Colonic mucosa (tissue), 4 donors: ENCODE data around the gene MEIS2. TPM values are rescaled to one million over a fixed set of nuclear protein-coding genes. Genes with fewer than 3 reads are reported as not detected.

Source experiments
- DNase-seq: peaks from one replicate; pipeline ENCODE4 v3.0.0-alpha.2; 2020
- H3K27ac ChIP-seq: fragments of 200-600 bp; one replicate; pipeline ENCODE4 v1.8.0; 2021
- H3K27me3 ChIP-seq: fragments of 200-600 bp; one replicate; pipeline ENCODE4 v1.8.0; 2021
- H3K36me3 ChIP-seq: fragments of 200-600 bp; one replicate; pipeline ENCODE4 v1.8.0; 2021
- H3K4me1 ChIP-seq: fragments of 200-600 bp; one replicate; pipeline ENCODE4 v1.8.0; 2021; ENCODE audit warnings: mild to moderate bottlenecking
- H3K4me3 ChIP-seq: fragments of 200-600 bp; one replicate; pipeline ENCODE4 v1.8.0; 2021
- H3K9ac ChIP-seq, 2 donors: one replicate each; pipeline ENCODE4 v1.7.0; 2013; ENCODE audit warnings: control low read depth in 2 of 2, low read depth in 2 of 2, low read length in 2 of 2
- H3K9me3 ChIP-seq: fragments of 200-600 bp; one replicate; pipeline ENCODE4 v1.8.0; 2021
- intact Hi-C: fragments of 100-400 bp; cut with DNase I; formaldehyde crosslinking; loops from one replicate; pipeline ENCODE4 v1.14.1; 2022
- total RNA-seq, 2 donors: library from RNA; stranded (reverse); fragmentation: NEBNext Ultra II Directional in 1 of 2; extraction: Animal tissue kit (Norgen Biotek cat#: 25700) in 1 of 2; gene quantifications; one replicate each; pipeline ENCODE4 v1.2.1, GENCODE V29; 2021
- TF ChIP-seq, protein P1 (sequence below): fragments of 200-600 bp; IDR thresholded peaks from one replicate; pipeline ENCODE4 v1.8.0; 2022; ENCODE audit warnings: antibody characterized with exemption, mild to moderate bottlenecking
- donor health status: healthy.
- donor health status: DM: no; HTN: no; CAD: no.
- donor health status: DM: no; HTN: no; CAD: no.

The MEIS2 gene
- total RNA-seq, 2 donors from 2014 or later = 1.7 to 7.6 TPM

GRCh38 chr15:37134699-37135131, 34.4 kb upstream of the MEIS2 start:
- TF ChIP-seq, protein P1, sequence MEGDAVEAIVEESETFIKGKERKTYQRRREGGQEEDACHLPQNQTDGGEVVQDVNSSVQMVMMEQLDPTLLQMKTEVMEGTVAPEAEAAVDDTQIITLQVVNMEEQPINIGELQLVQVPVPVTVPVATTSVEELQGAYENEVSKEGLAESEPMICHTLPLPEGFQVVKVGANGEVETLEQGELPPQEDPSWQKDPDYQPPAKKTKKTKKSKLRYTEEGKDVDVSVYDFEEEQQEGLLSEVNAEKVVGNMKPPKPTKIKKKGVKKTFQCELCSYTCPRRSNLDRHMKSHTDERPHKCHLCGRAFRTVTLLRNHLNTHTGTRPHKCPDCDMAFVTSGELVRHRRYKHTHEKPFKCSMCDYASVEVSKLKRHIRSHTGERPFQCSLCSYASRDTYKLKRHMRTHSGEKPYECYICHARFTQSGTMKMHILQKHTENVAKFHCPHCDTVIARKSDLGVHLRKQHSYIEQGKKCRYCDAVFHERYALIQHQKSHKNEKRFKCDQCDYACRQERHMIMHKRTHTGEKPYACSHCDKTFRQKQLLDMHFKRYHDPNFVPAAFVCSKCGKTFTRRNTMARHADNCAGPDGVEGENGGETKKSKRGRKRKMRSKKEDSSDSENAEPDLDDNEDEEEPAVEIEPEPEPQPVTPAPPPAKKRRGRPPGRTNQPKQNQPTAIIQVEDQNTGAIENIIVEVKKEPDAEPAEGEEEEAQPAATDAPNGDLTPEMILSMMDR = peak; percentile 61
- Histone ChIP-seq H3K27me3 (no peaks in the 10 kb centered on the region), H3K4me3 (no peak overlapping the region), H3K9ac (no peak overlapping the region), H3K9me3 (no peaks in the 10 kb centered on the region), H3K36me3 (no peaks in the 10 kb centered on the region), H3K4me1 (no peaks in the 10 kb centered on the region), H3K27ac (no peak overlapping the region)
- intact Hi-C loops = loop anchor here (2.0 to 10.0 kb wide), 2 partner anchors 250 to 640 kb away; no protein-coding TSS in a partner anchor
- no peak for DNase-seq

DNA sequence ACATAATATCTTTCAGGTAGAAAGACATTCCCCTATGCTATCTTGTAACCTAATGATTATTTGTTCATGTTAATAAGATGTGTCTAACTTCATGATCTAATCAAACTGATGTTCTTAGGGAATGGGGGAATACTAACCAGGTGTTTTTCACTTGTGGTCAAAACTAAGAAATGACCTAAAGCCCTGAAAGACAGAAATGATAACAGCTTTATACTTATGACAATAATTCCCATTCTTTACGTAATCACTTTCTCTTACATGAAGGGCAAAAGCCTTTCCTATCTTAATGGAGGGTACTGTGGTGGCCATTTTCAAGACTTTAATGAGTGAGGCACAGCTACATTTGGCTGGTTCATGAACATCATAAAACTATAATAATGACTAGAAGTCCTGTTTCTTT, 33.9 kb upstream of the MEIS2 start:
- TF ChIP-seq, protein P1 = no peak
- no peaks in the 10 kb centered on the region for H3K4me1 ChIP-seq
- intact Hi-C loops = loop anchor here (2.0 to 10.0 kb wide), 2 partner anchors 249 to 639 kb away; no protein-coding TSS in a partner anchor
- no peaks in the 10 kb centered on the region for H3K27me3 ChIP-seq
- H3K27ac ChIP-seq = no peak overlapping the region
- H3K9ac ChIP-seq = no peak overlapping the region
- DNase-seq = no peak
- no peaks in the 10 kb centered on the region for H3K36me3 ChIP-seq
- no peak overlapping the region for H3K4me3 ChIP-seq
- H3K9me3 ChIP-seq = no peaks in the 10 kb centered on the region

GRCh38 chr15:37133602-37134001, 33.3 kb upstream of the MEIS2 start:
- Histone ChIP-seq H3K9ac (no peak overlapping the region), H3K27me3 (no peaks in the 10 kb centered on the region), H3K27ac (no peak overlapping the region), H3K36me3 (no peaks in the 10 kb centered on the region), H3K9me3 (no peaks in the 10 kb centered on the region), H3K4me1 (no peaks in the 10 kb centered on the region), H3K4me3 (no peak overlapping the region)
- intact Hi-C loops = loop anchor here (2.0 to 10.0 kb wide), 2 partner anchors 249 to 639 kb away; no protein-coding TSS in a partner anchor
- DNase-seq = no peak
- TF ChIP-seq, protein P1 = no peak

DNA sequence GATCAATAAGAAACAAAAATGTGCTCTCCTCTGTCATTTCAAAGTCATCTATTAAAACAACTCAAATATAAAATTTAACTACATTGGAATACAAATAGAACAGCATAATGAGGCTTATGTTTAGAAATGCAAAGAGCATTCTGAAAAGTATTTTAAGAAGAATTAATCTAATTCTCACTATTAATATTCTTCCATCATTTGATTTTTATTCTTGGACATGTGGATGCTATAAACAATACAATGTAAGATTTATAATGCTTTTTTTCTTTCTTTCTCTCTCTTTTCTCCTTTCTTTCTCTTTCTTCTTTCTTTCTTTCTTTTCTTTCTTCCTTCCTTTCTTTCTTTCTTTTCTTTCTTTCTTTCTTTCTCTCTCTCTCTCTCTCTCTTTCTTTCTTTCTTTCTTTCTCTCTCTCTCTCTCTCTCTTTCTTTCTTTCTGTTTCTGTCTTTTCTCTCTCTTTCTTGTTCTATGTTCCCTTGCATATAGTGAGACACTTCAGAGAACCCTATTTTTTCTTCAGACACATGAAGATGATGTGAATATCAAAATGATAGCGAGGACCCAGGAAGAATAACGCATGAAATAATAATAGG, 32.6 kb upstream of the MEIS2 start:
- H3K9ac ChIP-seq = no peak overlapping the region
- TF ChIP-seq, protein P1 = no peak
- H3K27me3 ChIP-seq = no peaks in the 10 kb centered on the region

GRCh38 chr15:37131621-37132020, 31.3 kb upstream of the MEIS2 start:
- Histone ChIP-seq H3K9ac (no peak overlapping the region), H3K27ac (no peak overlapping the region), H3K4me3 (no peak overlapping the region), H3K4me1 (no peaks in the 10 kb centered on the region), H3K27me3 (no peaks in the 10 kb centered on the region), H3K36me3 (no peaks in the 10 kb centered on the region), H3K9me3 (no peaks in the 10 kb centered on the region)
- DNase-seq = no peak
- intact Hi-C loops = loop anchor here (10.0 kb wide), 1 partner anchor 637 kb away; no protein-coding TSS in a partner anchor
- TF ChIP-seq, protein P1 = no peak

More for the DNA sequence above, 32.6 kb upstream of the MEIS2 start:
- no peak for DNase-seq
- intact Hi-C loops = loop anchor here (10.0 kb wide), 1 partner anchor 638 kb away; no protein-coding TSS in a partner anchor
- H3K4me3 ChIP-seq = no peak overlapping the region
- no peaks in the 10 kb centered on the region for H3K9me3 ChIP-seq
- H3K36me3 ChIP-seq = no peaks in the 10 kb centered on the region
- H3K27ac ChIP-seq = no peak overlapping the region
- H3K4me1 ChIP-seq = no peaks in the 10 kb centered on the region
